Endodermal cell (in vitro differentiated cells): Measurements from ENCODE around the gene CCDC158. TPM values are rescaled to one million over a fixed set of nuclear protein-coding genes. Genes with fewer than 3 reads are reported as not detected.

Source experiments
- DNase-seq: peaks from one replicate; pipeline ENCODE4 v3.0.0-alpha.2; 2017
- H3K27ac ChIP-seq: 2 replicates; pipeline ENCODE4 v1.5.1; 2013; ENCODE audit warnings: mild to moderate bottlenecking, low read depth, low read length, moderate library complexity
- H3K27me3 ChIP-seq: 2 replicates; pipeline ENCODE4 v1.6.1; 2013; ENCODE audit warnings: mild to moderate bottlenecking, low read length, moderate library complexity; ENCODE audit not compliant: insufficient read depth, control insufficient read depth, poor library complexity, severe bottlenecking
- H3K36me3 ChIP-seq: 2 replicates; pipeline ENCODE4 v1.7.0; 2013; ENCODE audit warnings: mild to moderate bottlenecking, low read length, moderate library complexity; ENCODE audit not compliant: control insufficient read depth, insufficient read depth
- H3K4me1 ChIP-seq: one replicate; pipeline ENCODE4 v1.7.0; 2013; ENCODE audit warnings: low read length; ENCODE audit not compliant: control insufficient read depth, insufficient read depth
- H3K4me3 ChIP-seq: 2 replicates; pipeline ENCODE4 v1.5.1; 2013; ENCODE audit warnings: mild to moderate bottlenecking, low read length, moderate library complexity
- H3K9ac ChIP-seq: 2 replicates; pipeline ENCODE4 v1.6.1; 2013; ENCODE audit warnings: mild to moderate bottlenecking, low read length, moderate library complexity; ENCODE audit not compliant: poor library complexity, severe bottlenecking; ENCODE audit errors: extremely low read depth
- H3K9me3 ChIP-seq: 2 replicates; pipeline ENCODE4 v1.6.1; 2013; ENCODE audit warnings: mild to moderate bottlenecking, low read length, moderate library complexity; ENCODE audit not compliant: control insufficient read depth
- H3K27ac Mint-ChIP-seq: 2 replicates; pipeline ENCODE4 v1.8.0; 2020; ENCODE audit warnings: mixed read lengths
- H3K27me3 Mint-ChIP-seq: 2 replicates; pipeline ENCODE4 v1.8.0; 2021; ENCODE audit warnings: mild to moderate bottlenecking, mixed read lengths; ENCODE audit not compliant: insufficient read depth
- H3K36me3 Mint-ChIP-seq: 2 replicates; pipeline ENCODE4 v1.8.0; 2020; ENCODE audit warnings: low read depth, mixed read lengths
- H3K4me1 Mint-ChIP-seq: 2 replicates; pipeline ENCODE4 v1.8.0; 2020; ENCODE audit warnings: mixed read lengths
- H3K4me3 Mint-ChIP-seq: 2 replicates; pipeline ENCODE4 v1.8.0; 2020; ENCODE audit warnings: mild to moderate bottlenecking, moderate library complexity, mixed read lengths
- H3K9me3 Mint-ChIP-seq: 2 replicates; pipeline ENCODE4 v1.8.0; 2020; ENCODE audit warnings: mild to moderate bottlenecking, mixed read lengths
- CTCF ChIP-seq: fragments of 200-600 bp; sonication (generic); conservative IDR thresholded peaks from 2 replicates; pipeline ENCODE4 v1.5.0; 2021; ENCODE audit warnings: antibody characterized with exemption, mild to moderate bottlenecking
- WGBS, 2 experiments: methylation state at CpG; one replicate each; pipeline versions ENCODE4 v1.1.5 to v1.1.7; 2013; ENCODE audit warnings: missing lambda C conversion rate in 2 of 2, mixed read lengths in 1 of 2; ENCODE audit not compliant: insufficient coverage in 1 of 2, insufficient read length in 1 of 2; 5-methylcytosine and 5-hydroxymethylcytosine counted together
- total RNA-seq, 2 donors: library from RNA; stranded (reverse); fragmentation: NEBNext Ultra II Directional in 1 of 2; extraction: Animal tissue kit (Norgen Biotek cat#: 25700) in 1 of 2; gene quantifications; 2 replicates in 1 of 2; 3 replicates in 1 of 2; pipeline ENCODE4 v1.2.1, GENCODE V29; 2021

The CCDC158 gene
- total RNA-seq, 2 donors from 2014 or later: not detected

DNA sequence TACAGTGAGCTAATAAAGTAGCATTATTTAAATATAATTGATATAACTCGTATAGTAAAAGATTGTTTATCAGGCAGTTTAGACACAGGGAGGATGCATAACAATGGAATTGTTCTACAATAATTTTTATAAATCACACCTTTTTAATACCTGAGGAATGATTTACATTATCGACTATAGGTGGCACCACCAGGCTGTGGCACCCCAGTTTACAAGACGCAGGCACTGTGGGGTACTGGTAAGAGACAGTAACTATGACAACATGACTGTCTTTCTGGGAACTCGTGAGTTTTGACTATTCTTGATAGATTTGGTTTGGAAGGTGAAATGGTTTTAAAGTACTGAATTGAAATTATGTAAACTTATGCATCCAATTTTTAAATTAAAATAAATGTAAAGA is 141.5 kb downstream of the CCDC158 start:
- no peaks in the 10 kb centered on the region for H3K27me3 Mint-ChIP-seq
- WGBS, 2 experiments: 95 to 100% methylated on average over 2 to 3 of the region's 4 CpGs

GRCh38 chr4:76278583-76278982 is 142.4 kb downstream of the CCDC158 start:
- Mint-ChIP-seq H3K27ac (no peak overlapping the region), H3K4me3 (no peak overlapping the region), H3K36me3 (no peaks in the 10 kb centered on the region), H3K27me3 (no peaks in the 10 kb centered on the region), H3K4me1 (no peaks in the 10 kb centered on the region), H3K9me3 (no peaks in the 10 kb centered on the region)
- Histone ChIP-seq H3K9me3 (no peaks in the 10 kb centered on the region), H3K4me3 (no peak overlapping the region), H3K27ac (no peak overlapping the region), H3K9ac (no peak overlapping the region), H3K36me3 (no peaks in the 10 kb centered on the region), H3K4me1 (no peaks in the 10 kb centered on the region), H3K27me3 (no peaks in the 10 kb centered on the region)
- DNase-seq: no peak
- 82% methylated on average over 1 of the region's 1 CpG; no CpG with 5 or more reads in 1 of the 2 experiments for WGBS, 2 experiments
- TF ChIP-seq CTCF: no peak

More for the DNA sequence above, 141.5 kb downstream of the CCDC158 start:
- no peak for TF ChIP-seq CTCF
- Histone ChIP-seq H3K4me3 (no peak overlapping the region), H3K4me1 (no peaks in the 10 kb centered on the region), H3K36me3 (no peaks in the 10 kb centered on the region), H3K27me3 (no peaks in the 10 kb centered on the region), H3K9ac (no peak overlapping the region), H3K27ac (no peak overlapping the region), H3K9me3 (no peaks in the 10 kb centered on the region)
- no peak overlapping the region for H3K27ac Mint-ChIP-seq
- H3K4me3 Mint-ChIP-seq: no peak overlapping the region
- no peaks in the 10 kb centered on the region for H3K4me1 Mint-ChIP-seq
- H3K9me3 Mint-ChIP-seq: no peaks in the 10 kb centered on the region
- H3K36me3 Mint-ChIP-seq: no peaks in the 10 kb centered on the region
- no peak for DNase-seq

GRCh38 chr4:76277667-76278066 is 143.3 kb downstream of the CCDC158 start:
- WGBS, 2 experiments: no CpG with 5 or more reads among the region's 1 CpG

More at GRCh38 chr4:76277667-76278066, 143.3 kb downstream of the CCDC158 start:
- TF ChIP-seq CTCF: no peak
- Mint-ChIP-seq H3K4me1 (no peaks in the 10 kb centered on the region), H3K27me3 (no peaks in the 10 kb centered on the region), H3K27ac (no peak overlapping the region), H3K36me3 (no peaks in the 10 kb centered on the region), H3K4me3 (no peak overlapping the region), H3K9me3 (no peaks in the 10 kb centered on the region)
- H3K9ac ChIP-seq: no peak overlapping the region
- no peak overlapping the region for H3K4me3 ChIP-seq
- no peak overlapping the region for H3K27ac ChIP-seq
- DNase-seq: no peak
- no peaks in the 10 kb centered on the region for H3K36me3 ChIP-seq
- H3K4me1 ChIP-seq: no peaks in the 10 kb centered on the region
- H3K9me3 ChIP-seq: no peaks in the 10 kb centered on the region
- H3K27me3 ChIP-seq: no peaks in the 10 kb centered on the region
